ENCODE measurements around the gene MAMDC4. TPM values are rescaled to one million over a fixed set of nuclear protein-coding genes. Genes with fewer than 3 reads are reported as not detected.

The MAMDC4 gene
- total RNA-seq, 2 donors from 2014 or later = 6.8 to 15.4 TPM

GRCh38 chr9:136804509-136805206 lies 47.5 kb upstream of the MAMDC4 start:
- peaks cover 12% of the 10 kb centered on the region for H3K4me1 Mint-ChIP-seq
- H3K27ac Mint-ChIP-seq = no peak overlapping the region
- peaks cover 33% of the 10 kb centered on the region for H3K36me3 Mint-ChIP-seq (ENCODE audit: low read depth)
- Histone ChIP-seq H3K27ac (ENCODE audit: low read depth, low read length) (no peak overlapping the region), H3K4me3 (ENCODE audit: low read length) (no peak overlapping the region), H3K36me3 (ENCODE audit: control insufficient read depth, insufficient read depth, low read length) (peaks cover 15% of the 10 kb centered on the region), H3K4me1 (ENCODE audit: control insufficient read depth, insufficient read depth, low read length) (peaks cover 2% of the 10 kb centered on the region), H3K9ac (ENCODE audit: extremely low read depth, low read length, poor library complexity, severe bottlenecking) (no peak overlapping the region), H3K9me3 (ENCODE audit: control insufficient read depth, low read length) (no peaks in the 10 kb centered on the region), H3K27me3 (ENCODE audit: control insufficient read depth, insufficient read depth, low read length, poor library complexity, severe bottlenecking) (no peaks in the 10 kb centered on the region)
- no peak for DNase-seq
- peaks cover 19% of the 10 kb centered on the region for H3K27me3 Mint-ChIP-seq (ENCODE audit: insufficient read depth)
- 94% methylated on average over 9 to 20 of the region's 20 CpGs for WGBS, 2 experiments (ENCODE audit: insufficient coverage in 1 of 2, insufficient read length in 1 of 2)
- no peak overlapping the region for H3K4me3 Mint-ChIP-seq
- no peaks in the 10 kb centered on the region for H3K9me3 Mint-ChIP-seq
- TF ChIP-seq, protein P1, sequence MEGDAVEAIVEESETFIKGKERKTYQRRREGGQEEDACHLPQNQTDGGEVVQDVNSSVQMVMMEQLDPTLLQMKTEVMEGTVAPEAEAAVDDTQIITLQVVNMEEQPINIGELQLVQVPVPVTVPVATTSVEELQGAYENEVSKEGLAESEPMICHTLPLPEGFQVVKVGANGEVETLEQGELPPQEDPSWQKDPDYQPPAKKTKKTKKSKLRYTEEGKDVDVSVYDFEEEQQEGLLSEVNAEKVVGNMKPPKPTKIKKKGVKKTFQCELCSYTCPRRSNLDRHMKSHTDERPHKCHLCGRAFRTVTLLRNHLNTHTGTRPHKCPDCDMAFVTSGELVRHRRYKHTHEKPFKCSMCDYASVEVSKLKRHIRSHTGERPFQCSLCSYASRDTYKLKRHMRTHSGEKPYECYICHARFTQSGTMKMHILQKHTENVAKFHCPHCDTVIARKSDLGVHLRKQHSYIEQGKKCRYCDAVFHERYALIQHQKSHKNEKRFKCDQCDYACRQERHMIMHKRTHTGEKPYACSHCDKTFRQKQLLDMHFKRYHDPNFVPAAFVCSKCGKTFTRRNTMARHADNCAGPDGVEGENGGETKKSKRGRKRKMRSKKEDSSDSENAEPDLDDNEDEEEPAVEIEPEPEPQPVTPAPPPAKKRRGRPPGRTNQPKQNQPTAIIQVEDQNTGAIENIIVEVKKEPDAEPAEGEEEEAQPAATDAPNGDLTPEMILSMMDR (conservative IDR thresholded peaks at IDR 0.05) = no peak

- no peak overlapping the region for H3K27ac Mint-ChIP-seq
- no peak for DNase-seq
- peaks cover 5% of the 10 kb centered on the region for H3K4me1 ChIP-seq (ENCODE audit: control insufficient read depth, insufficient read depth, low read length)
- peak overlapping the region; percentile 30 for H3K4me3 Mint-ChIP-seq
- TF ChIP-seq, protein P1 (conservative IDR thresholded peaks at IDR 0.05) = no peak
- WGBS, 2 experiments (ENCODE audit: insufficient coverage in 1 of 2, insufficient read length in 1 of 2) = 89 to 96% methylated on average over 8 to 12 of the region's 12 CpGs
- peaks cover 21% of the 10 kb centered on the region for H3K36me3 ChIP-seq (ENCODE audit: control insufficient read depth, insufficient read depth, low read length)
- H3K9ac ChIP-seq (ENCODE audit: extremely low read depth, low read length, poor library complexity, severe bottlenecking) = no peak overlapping the region
- no peaks in the 10 kb centered on the region for H3K9me3 Mint-ChIP-seq
- H3K27me3 ChIP-seq (ENCODE audit: control insufficient read depth, insufficient read depth, low read length, poor library complexity, severe bottlenecking) = no peaks in the 10 kb centered on the region
- H3K27me3 Mint-ChIP-seq (ENCODE audit: insufficient read depth) = peaks cover 19% of the 10 kb centered on the region
- H3K36me3 Mint-ChIP-seq (ENCODE audit: low read depth) = peaks cover 39% of the 10 kb centered on the region
- peaks cover 17% of the 10 kb centered on the region for H3K4me1 Mint-ChIP-seq
- no peak overlapping the region for H3K27ac ChIP-seq (ENCODE audit: low read depth, low read length)
- H3K4me3 ChIP-seq (ENCODE audit: low read length) = no peak overlapping the region
- H3K9me3 ChIP-seq (ENCODE audit: control insufficient read depth, low read length) = no peaks in the 10 kb centered on the region
Observed at GRCh38 chr9:136805207-136805740, 46.9 kb upstream of the MAMDC4 start.

DNA sequence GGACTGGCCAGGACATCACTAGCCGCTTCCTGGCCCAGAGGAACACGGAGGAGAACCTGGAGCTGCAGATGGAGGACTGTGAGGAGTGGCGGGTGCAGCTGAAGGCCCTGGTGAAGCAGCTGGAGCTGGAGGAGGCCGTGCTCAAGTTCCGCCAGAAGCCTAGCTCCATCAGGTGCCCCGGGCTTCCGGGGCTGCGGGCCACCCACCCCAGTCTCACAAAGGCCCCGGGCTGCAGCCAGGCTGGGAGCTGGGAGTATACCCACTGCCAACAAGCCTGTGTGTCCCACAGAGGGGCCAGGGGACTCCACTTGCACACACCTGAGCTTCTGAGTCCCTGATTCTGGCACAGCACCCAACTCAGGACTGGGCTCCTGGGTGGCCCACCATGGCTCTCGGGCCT lies 46.1 kb upstream of the MAMDC4 start:
- Mint-ChIP-seq H3K27ac (no peak overlapping the region), H3K36me3 (ENCODE audit: low read depth) (peaks cover 43% of the 10 kb centered on the region), H3K9me3 (no peaks in the 10 kb centered on the region), H3K4me1 (peaks cover 20% of the 10 kb centered on the region), H3K27me3 (ENCODE audit: insufficient read depth) (peaks cover 19% of the 10 kb centered on the region), H3K4me3 (peak overlapping the region; percentile 70)
- TF ChIP-seq, protein P1 (conservative IDR thresholded peaks at IDR 0.05) = no peak
- WGBS, 2 experiments (ENCODE audit: insufficient coverage in 1 of 2, insufficient read length in 1 of 2) = 94 to 100% methylated on average over 4 to 10 of the region's 10 CpGs
- no peaks in the 10 kb centered on the region for H3K9me3 ChIP-seq (ENCODE audit: control insufficient read depth, low read length)
- H3K9ac ChIP-seq (ENCODE audit: extremely low read depth, low read length, poor library complexity, severe bottlenecking) = no peak overlapping the region
- H3K36me3 ChIP-seq (ENCODE audit: control insufficient read depth, insufficient read depth, low read length) = peaks cover 26% of the 10 kb centered on the region
- no peak overlapping the region for H3K4me3 ChIP-seq (ENCODE audit: low read length)
- H3K27me3 ChIP-seq (ENCODE audit: control insufficient read depth, insufficient read depth, low read length, poor library complexity, severe bottlenecking) = no peaks in the 10 kb centered on the region
- H3K27ac ChIP-seq (ENCODE audit: low read depth, low read length) = no peak overlapping the region
- DNase-seq = no peak
- H3K4me1 ChIP-seq (ENCODE audit: control insufficient read depth, insufficient read depth, low read length) = peaks cover 5% of the 10 kb centered on the region

Measured in endodermal cell (in vitro differentiated cells).